Cardiac muscle cell (in vitro differentiated cells and primary cell): Measurements from ENCODE around the gene SEPTIN1. TPM values are rescaled to one million over a fixed set of nuclear protein-coding genes. Genes with fewer than 3 reads are reported as not detected.
"Not testable (repeated sequence)": the region's sequence is repeated elsewhere in the genome, so short reads cannot be mapped to it uniquely, and the experiment has no call there.

Experiments
- DNase-seq, 2 donors: peaks; one replicate each; pipeline versions ENCODE4 v3.0.0 to v3.0.0-alpha.2; 2010 to 2017; ENCODE audit warnings: low read depth in 1 of 2, low spot score in 1 of 2
- H3K27ac ChIP-seq: fragments of 200-600 bp; sonication (generic); 2 replicates; pipeline ENCODE4 v1.5.1; 2016
- H3K27me3 ChIP-seq: fragments of 200-600 bp; sonication (generic); 2 replicates; pipeline ENCODE4 v1.6.0; 2016; ENCODE audit warnings: control low read depth
- H3K36me3 ChIP-seq: fragments of 200-600 bp; sonication (generic); 2 replicates; pipeline ENCODE4 v1.5.1; 2016; ENCODE audit warnings: control low read depth
- H3K4me1 ChIP-seq: fragments of 200-600 bp; sonication (generic); 2 replicates; pipeline ENCODE4 v1.8.1; 2017; ENCODE audit warnings: low read depth, mild to moderate bottlenecking, mixed run types
- H3K4me3 ChIP-seq: fragments of 200-600 bp; sonication (generic); 2 replicates; pipeline ENCODE4 v1.5.1; 2016; ENCODE audit warnings: mild to moderate bottlenecking
- H3K9me3 ChIP-seq: fragments of 200-600 bp; sonication (generic); 2 replicates; pipeline ENCODE4 v1.5.1; 2017; ENCODE audit warnings: low read depth, mild to moderate bottlenecking, control low read depth
- CTCF ChIP-seq: IDR thresholded peaks from 2 replicates; pipeline ENCODE4 v1.5.1; 2012; ENCODE audit warnings: low read depth, mild to moderate bottlenecking, low read length
- polyA plus RNA-seq: library from polyadenylated mRNA; unstranded; fragments of >200 nt; fragmentation: Nextera tagmentation; extraction: Ambion mirVana; gene quantifications from 2 replicates; pipeline ENCODE4 v1.2.1, GENCODE V29; 2016
- total RNA-seq: library from RNA; depleted of rRNA; stranded (reverse); fragments of >200 nt; gene quantifications from 2 replicates; pipeline ENCODE4 v1.2.3, GENCODE V29; 2016

SEPTIN1 gene
- total and polyA plus RNA-seq, 2 experiments from 2014 or later, result 0.95 to 11.9 TPM

- no peak overlapping the region for H3K4me3 ChIP-seq
- H3K27me3 ChIP-seq, result no peaks in the 10 kb centered on the region
- no peaks in the 10 kb centered on the region for H3K9me3 ChIP-seq
- H3K4me1 ChIP-seq, result peaks cover 24% of the 10 kb centered on the region
- no peak overlapping the region for H3K27ac ChIP-seq
- no peak for DNase-seq
- H3K36me3 ChIP-seq, result no peaks in the 10 kb centered on the region
- TF ChIP-seq CTCF, result no peak
Measured at GRCh38 chr16:30397056-30397455, 14.7 kb upstream of the SEPTIN1 start.

- Histone ChIP-seq H3K4me1 (peaks cover 24% of the 10 kb centered on the region), H3K4me3 (peak overlapping the region; percentile 95)
- H3K9me3 ChIP-seq, H3K36me3 ChIP-seq, H3K27me3 ChIP-seq, DNase-seq, H3K27ac ChIP-seq: not testable (repeated sequence)
Measured at GRCh38 chr16:30396627-30397026, 14.3 kb upstream of the SEPTIN1 start.

- peak overlapping the region; percentile 98 for H3K27ac ChIP-seq
- no peak for TF ChIP-seq CTCF
- DNase-seq, result peak in 1 of 2 donors; percentile 19
Measured at GRCh38 chr16:30395992-30396585, 13.7 kb upstream of the SEPTIN1 start.

GRCh38 chr16:30395155-30395991, 13.0 kb upstream of the SEPTIN1 start, which contains the start of gene ZNF48:
ZNF48 (plus strand) TSS chr16:30395420; CDS start chr16:30395795, 375 bp downstream.
- no peak for TF ChIP-seq CTCF
- Histone ChIP-seq H3K4me1 (peaks cover 21% of the 10 kb centered on the region), H3K27ac (peak within 1 kb of the TSS; percentile 98), H3K4me3 (peak within 1 kb of the TSS; percentile 95), H3K9me3 (no peaks in the 10 kb centered on the region), H3K36me3 (no peaks in the 10 kb centered on the region), H3K27me3 (no peaks in the 10 kb centered on the region)
- DNase-seq, result peak; percentile 94 to 97

More at GRCh38 chr16:30395992-30396585, 13.7 kb upstream of the SEPTIN1 start:
- Histone ChIP-seq H3K36me3 (no peaks in the 10 kb centered on the region), H3K4me3 (peak overlapping the region; percentile 95), H3K27me3 (no peaks in the 10 kb centered on the region), H3K4me1 (peaks cover 23% of the 10 kb centered on the region), H3K9me3 (no peaks in the 10 kb centered on the region)

GRCh38 chr16:30394592-30395154, 12.3 kb upstream of the SEPTIN1 start:
- Histone ChIP-seq H3K9me3 (no peaks in the 10 kb centered on the region), H3K4me3 (peak overlapping the region; percentile 95), H3K27ac (peak overlapping the region; percentile 98), H3K27me3 (no peaks in the 10 kb centered on the region), H3K4me1 (peaks cover 19% of the 10 kb centered on the region), H3K36me3 (no peaks in the 10 kb centered on the region)
- TF ChIP-seq CTCF, result no peak
- DNase-seq, result peak; percentile 35 to 64
